GM12891 (cell line): ENCODE measurements around the gene REELD1.

ENCODE experiments used
- POLR2A ChIP-seq: IDR thresholded peaks from 2 replicates; pipeline ENCODE4 v1.6.1; 2011; ENCODE audit warnings: low read depth, low read length, control low read depth
- POLR2AphosphoS5 ChIP-seq: IDR thresholded peaks from 2 replicates; pipeline ENCODE4 v1.6.1; 2011; ENCODE audit warnings: low read depth, low read length, control low read depth
- POU2F2 ChIP-seq: IDR thresholded peaks from 2 replicates; pipeline ENCODE4 v1.6.1; 2011; ENCODE audit warnings: low read depth, mild to moderate bottlenecking, control low read depth, low read length, moderate library complexity
- SPI1 ChIP-seq: IDR thresholded peaks from 2 replicates; pipeline ENCODE4 v1.6.1; 2011; ENCODE audit warnings: low read depth, low read length, control low read depth
- TAF1 ChIP-seq: IDR thresholded peaks from 2 replicates; pipeline ENCODE4 v1.6.1; 2011; ENCODE audit warnings: low read depth, low read length, control low read depth

GRCh38 chr4:146257511-146257910 is 43.2 kb downstream of the REELD1 start:
- no peak for TF ChIP-seq POLR2AphosphoS5
- TF ChIP-seq SPI1: no peak
- no peak for TF ChIP-seq POLR2A
- TF ChIP-seq TAF1: no peak
- TF ChIP-seq POU2F2: no peak
